Activated CD4-positive, alpha-beta memory T cell treated with anti-CD3 and anti-CD28 coated beads for 36 hours (primary cell): ENCODE data around the gene RASGRF1. TPM values are rescaled to one million over a fixed set of nuclear protein-coding genes. Genes with fewer than 3 reads are reported as not detected.
"Not testable (repeated sequence)": the region's sequence is repeated elsewhere in the genome, so short reads cannot be mapped to it uniquely, and the experiment has no call there.

Experiments
- CTCF ChIA-PET: fragments of 350-600 bp; sonication (Branson Sonifier 250); formaldehyde crosslinking; loops from one replicate; lab custom pipeline; 2021; ENCODE audit warnings: antibody characterized with exemption, inconsistent platforms; lab: Charles Lee
- POLR2A ChIA-PET: fragments of 350-600 bp; sonication (Branson Sonifier 250); formaldehyde crosslinking; loops from one replicate; lab custom pipeline; 2021; ENCODE audit warnings: antibody characterized with exemption; lab: Charles Lee
- DNase-seq: peaks from one replicate; pipeline ENCODE4 v3.0.0-alpha.2; 2020
- H3K27ac Mint-ChIP-seq: one replicate; pipeline ENCODE4 v1.8.0; 2021; ENCODE audit warnings: mixed read lengths
- H3K27me3 Mint-ChIP-seq: one replicate; pipeline ENCODE4 v1.8.0; 2021; ENCODE audit warnings: mixed read lengths
- H3K36me3 Mint-ChIP-seq: one replicate; pipeline ENCODE4 v1.8.0; 2021; ENCODE audit warnings: mixed read lengths
- H3K4me1 Mint-ChIP-seq: one replicate; pipeline ENCODE4 v1.8.0; 2021; ENCODE audit warnings: low read depth, mixed read lengths
- H3K4me3 Mint-ChIP-seq: one replicate; pipeline ENCODE4 v1.8.0; 2021; ENCODE audit warnings: mild to moderate bottlenecking, mixed read lengths
- H3K9me3 Mint-ChIP-seq: one replicate; pipeline ENCODE4 v1.8.0; 2021; ENCODE audit warnings: mixed read lengths
- intact Hi-C: fragments of 100-400 bp; cut with micrococcal nuclease; formaldehyde crosslinking; loops from one replicate; pipeline ENCODE4 v1.15.1; 2023
- total RNA-seq, 2 experiments: library from RNA; stranded (reverse); gene quantifications; one replicate each; pipeline ENCODE4 v1.2.3, GENCODE V29; 2021

RASGRF1 gene
- total RNA-seq, 2 experiments from 2014 or later = 0.02 TPM; not detected in 1

GRCh38 chr15:78995921-78996893 lies 94.4 kb downstream of the RASGRF1 start:
- Mint-ChIP-seq H3K27ac (no peak overlapping the region), H3K4me1 (no peaks in the 10 kb centered on the region), H3K9me3 (no peaks in the 10 kb centered on the region), H3K27me3 (no peaks in the 10 kb centered on the region), H3K36me3 (no peaks in the 10 kb centered on the region), H3K4me3 (no peak overlapping the region)
- POLR2A ChIA-PET = no interaction called here
- no peak for DNase-seq
- intact Hi-C loops = no loop called here
- CTCF ChIA-PET = interaction anchor here (2.4 kb wide), 1 partner anchor 11 kb away, joined by 8 read pairs; no protein-coding TSS in a partner anchor

- CTCF ChIA-PET, H3K4me3 Mint-ChIP-seq, H3K9me3 Mint-ChIP-seq, H3K27me3 Mint-ChIP-seq, H3K4me1 Mint-ChIP-seq, POLR2A ChIA-PET, intact Hi-C loops, DNase-seq, H3K27ac Mint-ChIP-seq, H3K36me3 Mint-ChIP-seq: not testable (repeated sequence)
These were observed 95.4 kb downstream of the RASGRF1 start for GRCh38 chr15:78995161-78995560.

DNA sequence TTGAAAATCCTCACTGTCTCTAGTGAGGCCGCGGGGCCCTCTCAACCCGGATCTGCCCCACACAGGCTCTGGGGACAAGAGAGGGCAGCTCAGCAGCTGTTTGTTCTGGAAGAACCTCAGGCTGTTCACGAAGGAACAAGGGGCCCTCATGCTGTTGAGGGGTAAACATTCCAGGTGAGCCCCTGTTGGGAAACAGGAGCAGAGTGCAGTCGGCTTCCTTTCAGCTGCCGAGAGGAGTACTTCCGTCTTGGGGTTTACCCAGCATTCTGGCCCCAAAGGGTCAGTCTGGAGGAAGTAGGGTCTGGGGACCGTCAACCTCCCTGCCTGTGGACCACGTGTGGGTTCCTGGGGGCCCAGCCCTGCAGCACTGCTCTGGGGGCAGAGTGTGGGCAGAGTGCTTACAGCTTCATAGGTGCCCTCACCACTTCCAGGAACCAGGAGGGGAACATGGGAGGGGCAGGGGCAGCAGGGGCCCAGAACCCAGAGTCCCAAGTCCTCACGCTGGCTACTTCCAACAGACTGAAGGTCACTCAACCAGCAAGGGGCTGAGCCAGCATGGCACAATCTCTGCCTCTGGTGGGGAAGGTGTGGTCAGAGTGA lies 96.5 kb downstream of the RASGRF1 start:
- POLR2A ChIA-PET = no interaction called here
- Mint-ChIP-seq H3K27me3 (no peaks in the 10 kb centered on the region), H3K27ac (no peak overlapping the region), H3K4me1 (no peaks in the 10 kb centered on the region), H3K4me3 (no peak overlapping the region), H3K36me3 (no peaks in the 10 kb centered on the region), H3K9me3 (no peaks in the 10 kb centered on the region)
- DNase-seq = no peak
- intact Hi-C loops = no loop called here
- CTCF ChIA-PET = interaction anchor here (0.7 to 1.5 kb wide), 2 partner anchors 15 to 85 kb away, joined by 3 to 4 read pairs; no protein-coding TSS in a partner anchor

DNA sequence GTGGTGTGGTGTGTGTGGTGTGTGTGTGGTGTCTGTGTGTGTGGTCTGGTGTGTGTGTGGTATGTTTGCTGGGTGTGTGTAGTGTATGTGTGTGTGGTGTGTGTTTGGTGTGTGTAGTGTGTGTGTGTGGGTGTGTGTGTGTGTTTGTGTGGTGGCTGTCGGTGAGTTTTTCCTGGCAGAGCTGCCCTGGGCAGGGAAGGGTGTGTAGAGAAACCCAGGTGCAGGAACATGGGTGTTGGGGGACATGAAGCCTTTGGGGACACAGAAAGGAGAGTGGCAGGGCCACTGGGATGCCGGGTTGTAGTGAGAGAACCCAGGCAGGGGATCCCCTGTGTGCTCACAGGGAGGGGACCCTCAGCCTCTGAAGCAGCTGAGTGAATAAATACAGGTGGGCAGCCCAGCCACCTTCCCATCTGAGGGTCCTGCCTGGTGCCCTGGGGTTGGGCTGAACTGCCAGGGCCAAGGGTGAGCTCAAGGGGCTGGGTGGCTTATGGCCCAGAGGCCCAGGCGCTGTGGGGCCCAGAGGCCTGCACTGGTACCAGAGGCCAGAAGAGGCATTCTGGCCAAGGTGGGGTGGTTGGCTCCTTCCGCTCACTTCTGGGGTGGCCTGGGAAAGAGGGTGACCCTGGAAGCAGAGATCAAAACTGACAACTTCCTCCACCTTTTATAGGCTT lies 97.2 kb downstream of the RASGRF1 start:
- POLR2A ChIA-PET = no interaction called here
- peaks cover 2% of the 10 kb centered on the region for H3K4me1 Mint-ChIP-seq
- H3K4me3 Mint-ChIP-seq = no peak overlapping the region
- DNase-seq = no peak
- no peak overlapping the region for H3K27ac Mint-ChIP-seq
- CTCF ChIA-PET = interaction anchor here (0.7 to 1.5 kb wide), 2 partner anchors 14 to 85 kb away, joined by 3 to 4 read pairs; no protein-coding TSS in a partner anchor
- no peaks in the 10 kb centered on the region for H3K36me3 Mint-ChIP-seq
- intact Hi-C loops = no loop called here
- H3K9me3 Mint-ChIP-seq = no peaks in the 10 kb centered on the region
- no peaks in the 10 kb centered on the region for H3K27me3 Mint-ChIP-seq

DNA sequence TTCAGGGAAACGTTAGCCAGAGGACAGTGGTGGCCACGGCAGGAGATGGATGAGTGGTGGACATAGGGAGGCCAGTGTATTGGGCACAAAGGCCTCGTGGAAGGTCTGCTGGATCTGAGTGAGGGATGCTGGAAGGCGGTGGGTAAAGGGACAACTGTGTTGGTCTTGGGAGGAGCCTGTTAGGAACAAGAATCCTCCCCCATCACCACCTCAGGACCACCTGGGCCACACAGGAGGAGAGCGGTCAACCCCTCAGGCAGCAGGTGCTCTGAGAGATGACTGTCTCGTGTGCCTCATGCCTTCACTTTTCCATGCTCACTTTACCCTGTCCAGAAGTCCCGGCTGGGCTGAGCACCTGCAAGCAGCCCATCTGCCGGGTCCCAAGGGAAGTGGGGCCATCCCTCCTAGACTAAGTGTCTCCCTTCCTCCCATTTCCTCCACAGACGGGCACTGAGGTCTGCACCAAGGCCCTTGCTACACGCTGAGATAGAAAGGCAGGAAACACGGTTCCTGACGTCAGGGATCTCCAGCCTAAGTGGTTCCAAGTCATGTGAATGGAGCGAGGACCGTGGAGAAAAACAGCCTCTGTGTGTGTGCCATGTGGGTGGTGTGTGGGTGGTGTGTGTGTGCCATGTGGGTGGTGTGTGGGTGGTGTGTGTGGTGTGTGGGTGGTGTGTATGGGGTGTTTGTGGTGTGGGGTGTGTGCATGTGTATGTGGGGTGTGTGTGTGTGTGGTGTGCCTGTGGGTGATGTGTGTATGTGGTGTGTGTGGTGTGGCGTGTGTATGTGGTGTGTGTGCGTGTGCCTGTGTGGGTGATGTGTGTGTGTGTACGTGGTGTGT lies 97.9 kb downstream of the RASGRF1 start:
- intact Hi-C loops = no loop called here
- H3K9me3 Mint-ChIP-seq = no peaks in the 10 kb centered on the region
- no peak overlapping the region for H3K27ac Mint-ChIP-seq
- ChIA-PET CTCF (interaction anchor here (1.1 to 1.5 kb wide), 3 partner anchors 13 to 192 kb away, joined by 3 to 5 read pairs (median 4); no protein-coding TSS in a partner anchor), POLR2A (no interaction called here)
- no peak overlapping the region for H3K4me3 Mint-ChIP-seq
- H3K4me1 Mint-ChIP-seq = peaks cover 3% of the 10 kb centered on the region
- peaks cover 2% of the 10 kb centered on the region for H3K27me3 Mint-ChIP-seq
- no peak for DNase-seq
- no peaks in the 10 kb centered on the region for H3K36me3 Mint-ChIP-seq

DNA sequence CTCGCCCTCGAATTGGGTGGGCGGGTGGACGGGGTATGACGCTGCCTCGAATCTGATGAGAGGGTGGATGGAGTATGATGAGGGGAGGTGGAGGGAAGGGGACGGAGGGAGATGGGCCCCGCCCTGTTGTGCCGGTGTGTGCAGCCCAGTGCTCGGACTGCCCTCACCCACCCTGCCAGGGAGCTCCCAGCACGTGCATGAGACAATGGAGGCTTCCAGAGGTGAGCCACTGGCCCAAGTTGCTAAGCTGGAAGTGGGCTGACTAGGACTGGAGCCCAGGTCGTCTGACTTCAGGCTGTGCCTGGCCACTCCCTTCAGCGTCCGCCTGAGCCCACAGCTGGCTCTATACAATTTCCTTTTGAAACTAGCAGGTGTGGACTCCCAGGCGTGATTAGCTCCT lies 98.7 kb downstream of the RASGRF1 start:
- Mint-ChIP-seq H3K27ac (no peak overlapping the region), H3K9me3 (no peaks in the 10 kb centered on the region), H3K36me3 (no peaks in the 10 kb centered on the region), H3K4me1 (peaks cover 3% of the 10 kb centered on the region), H3K4me3 (no peak overlapping the region), H3K27me3 (peaks cover 2% of the 10 kb centered on the region)
- DNase-seq = no peak
- ChIA-PET POLR2A (no interaction called here), CTCF (interaction anchor here (1.1 to 1.3 kb wide), 3 partner anchors 12 to 193 kb away, joined by 3 to 5 read pairs (median 3); no protein-coding TSS in a partner anchor)
- intact Hi-C loops = no loop called here

DNA sequence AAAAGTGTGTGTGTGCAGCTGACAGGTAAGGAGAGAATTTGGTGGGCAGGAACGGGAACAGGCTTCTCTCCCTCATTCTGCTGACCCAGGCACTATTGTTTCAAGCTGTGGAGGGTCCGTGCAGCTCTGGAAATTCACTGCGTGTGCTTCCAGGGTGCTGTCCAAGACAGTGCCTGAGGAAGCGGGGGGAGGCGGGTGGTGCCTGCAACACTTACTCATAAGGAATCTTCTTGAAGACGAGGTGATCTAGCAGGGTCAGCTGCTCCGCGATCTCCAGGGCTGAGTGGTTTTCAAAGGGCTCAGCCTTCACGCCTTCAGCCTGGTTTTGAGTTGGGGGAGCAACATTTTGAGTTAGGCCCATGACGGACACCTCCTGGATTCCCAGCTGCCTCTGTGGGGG lies 99.1 kb downstream of the RASGRF1 start:
- Mint-ChIP-seq H3K27ac (no peak overlapping the region), H3K27me3 (peaks cover 2% of the 10 kb centered on the region), H3K9me3 (no peaks in the 10 kb centered on the region), H3K4me3 (no peak overlapping the region), H3K36me3 (no peaks in the 10 kb centered on the region), H3K4me1 (peaks cover 3% of the 10 kb centered on the region)
- intact Hi-C loops = no loop called here
- POLR2A ChIA-PET = no interaction called here
- DNase-seq = no peak
- CTCF ChIA-PET = interaction anchor here (1.1 to 1.3 kb wide), 3 partner anchors 12 to 193 kb away, joined by 3 to 5 read pairs (median 3); no protein-coding TSS in a partner anchor

GRCh38 chr15:78990278-78990677 lies 100.3 kb downstream of the RASGRF1 start:
- POLR2A ChIA-PET = no interaction called here
- Mint-ChIP-seq H3K27ac (no peak overlapping the region), H3K4me3 (no peak overlapping the region), H3K27me3 (peaks cover 2% of the 10 kb centered on the region), H3K4me1 (peaks cover 3% of the 10 kb centered on the region), H3K9me3 (no peaks in the 10 kb centered on the region), H3K36me3 (no peaks in the 10 kb centered on the region)
- intact Hi-C loops = no loop called here
- CTCF ChIA-PET = no interaction called here
- no peak for DNase-seq

DNA sequence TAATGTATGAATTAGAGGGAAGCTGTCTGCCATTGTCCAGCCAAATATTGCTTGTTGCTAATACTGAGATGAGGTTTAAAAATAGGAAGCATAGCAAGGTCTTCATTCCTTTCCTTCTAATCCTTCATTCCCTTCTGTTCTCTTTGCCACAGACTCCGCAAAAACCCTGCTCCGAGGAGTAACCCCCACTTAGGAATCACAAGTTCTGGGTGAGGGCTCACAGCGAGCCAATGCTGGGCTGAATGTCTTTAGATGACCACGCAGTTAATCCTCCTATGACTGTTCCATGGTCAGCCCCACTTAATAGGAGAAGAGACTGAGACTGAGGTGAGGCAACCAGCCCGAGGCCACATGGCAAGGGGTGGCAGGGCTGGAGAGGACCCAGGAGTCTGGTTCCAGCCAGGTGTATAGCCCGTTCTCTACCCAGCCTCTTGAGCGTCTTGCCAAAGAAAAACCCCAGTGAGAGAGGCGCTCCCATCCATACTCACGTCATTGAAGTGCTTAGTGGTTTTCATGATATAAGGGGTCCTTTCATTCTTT lies 100.8 kb downstream of the RASGRF1 start:
- peaks cover 3% of the 10 kb centered on the region for H3K4me1 Mint-ChIP-seq
- H3K36me3 Mint-ChIP-seq = no peaks in the 10 kb centered on the region
- intact Hi-C loops = no loop called here
- peaks cover 2% of the 10 kb centered on the region for H3K27me3 Mint-ChIP-seq
- H3K9me3 Mint-ChIP-seq = no peaks in the 10 kb centered on the region
- H3K4me3 Mint-ChIP-seq = no peak overlapping the region
- no peak for DNase-seq
- no peak overlapping the region for H3K27ac Mint-ChIP-seq
- CTCF ChIA-PET = interaction anchor here (1.2 kb wide), 1 partner anchor 9 kb away, joined by 5 read pairs; no protein-coding TSS in a partner anchor
- POLR2A ChIA-PET = no interaction called here

GRCh38 chr15:78988361-78988911 lies 102.1 kb downstream of the RASGRF1 start:
- H3K9me3 Mint-ChIP-seq = no peaks in the 10 kb centered on the region
- no peak overlapping the region for H3K27ac Mint-ChIP-seq
- H3K4me1 Mint-ChIP-seq = peaks cover 3% of the 10 kb centered on the region
- H3K27me3 Mint-ChIP-seq = peaks cover 2% of the 10 kb centered on the region
- intact Hi-C loops = no loop called here
- peak; percentile 39 for DNase-seq
- CTCF ChIA-PET = interaction anchor here (0.8 to 1.2 kb wide), 3 partner anchors 8 to 19 kb away, joined by 3 to 5 read pairs (median 3); no protein-coding TSS in a partner anchor
- H3K36me3 Mint-ChIP-seq = no peaks in the 10 kb centered on the region
- POLR2A ChIA-PET = no interaction called here
- no peak overlapping the region for H3K4me3 Mint-ChIP-seq
